Inflammatory macrophage (primary cell): ENCODE results near the gene TUBA4B.
A peak's percentile ranks its signal among the peaks of the same experiment; 100 is the strongest.
"Not testable (repeated sequence)": the region's sequence is repeated elsewhere in the genome, so short reads cannot be mapped to it uniquely, and the experiment has no call there.

ENCODE experiments used
- DNase-seq, 2 donors: peaks; one replicate each; pipeline ENCODE4 v3.0.0-alpha.2; 2020 to 2022

Gene TUBA4B

DNA sequence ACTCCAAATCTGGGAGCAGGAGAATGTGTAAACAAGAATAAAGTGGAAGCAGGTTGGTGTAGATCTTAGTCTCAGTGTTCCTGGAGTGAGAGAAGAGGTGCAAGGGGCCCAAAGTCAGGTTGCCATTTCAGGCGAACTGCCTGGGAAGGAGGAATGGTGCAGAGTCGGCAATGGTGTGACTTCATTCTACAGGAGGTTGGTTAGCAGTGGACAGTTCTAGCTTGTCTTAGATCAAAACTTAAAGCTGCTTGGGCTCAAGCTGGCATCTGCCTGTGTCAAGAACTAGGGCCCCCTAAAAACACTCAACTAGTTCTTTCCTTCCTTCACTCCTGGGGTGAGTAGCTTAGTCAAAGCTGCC is 4.2 kb upstream of the TUBA4B start:
- no peak for DNase-seq

DNA sequence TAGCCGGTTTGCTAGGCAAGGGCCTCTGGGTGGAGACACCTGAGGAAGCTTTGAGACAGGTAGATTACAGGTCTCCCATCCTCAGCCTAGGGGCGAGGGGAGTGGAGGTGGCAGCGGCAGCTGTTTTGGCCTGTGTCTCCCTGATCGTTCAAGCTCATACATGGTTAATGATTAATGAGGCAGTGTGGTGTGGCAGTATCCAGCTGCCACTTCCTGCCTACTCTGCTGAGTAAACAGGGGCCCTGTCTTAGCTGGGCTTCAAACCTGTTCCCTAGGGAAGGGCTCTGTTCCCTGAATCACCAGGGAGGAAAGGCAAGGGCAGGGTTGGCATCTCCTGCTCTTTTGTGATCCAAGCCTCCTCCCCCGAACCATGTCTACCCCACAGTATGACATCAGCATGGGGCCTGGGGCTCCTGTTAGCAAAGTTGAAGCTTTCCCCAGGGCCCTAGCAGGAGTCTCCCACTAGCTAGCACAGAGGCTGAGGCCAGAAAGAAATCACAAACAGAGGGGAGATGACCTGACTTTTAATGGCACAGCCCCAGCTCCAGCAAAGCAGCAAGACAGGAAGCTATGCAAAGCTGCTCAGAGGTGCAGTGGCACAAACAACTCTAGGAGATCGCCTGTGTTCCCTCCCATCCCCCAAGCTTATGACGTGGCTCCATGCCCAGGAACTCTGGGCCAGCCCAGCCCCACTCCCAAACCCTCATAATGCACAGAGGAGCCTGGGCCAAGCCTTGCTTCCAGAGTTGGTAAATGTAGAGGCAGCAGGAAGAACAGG is 3.7 kb upstream of the TUBA4B start:
- no peak for DNase-seq

DNA sequence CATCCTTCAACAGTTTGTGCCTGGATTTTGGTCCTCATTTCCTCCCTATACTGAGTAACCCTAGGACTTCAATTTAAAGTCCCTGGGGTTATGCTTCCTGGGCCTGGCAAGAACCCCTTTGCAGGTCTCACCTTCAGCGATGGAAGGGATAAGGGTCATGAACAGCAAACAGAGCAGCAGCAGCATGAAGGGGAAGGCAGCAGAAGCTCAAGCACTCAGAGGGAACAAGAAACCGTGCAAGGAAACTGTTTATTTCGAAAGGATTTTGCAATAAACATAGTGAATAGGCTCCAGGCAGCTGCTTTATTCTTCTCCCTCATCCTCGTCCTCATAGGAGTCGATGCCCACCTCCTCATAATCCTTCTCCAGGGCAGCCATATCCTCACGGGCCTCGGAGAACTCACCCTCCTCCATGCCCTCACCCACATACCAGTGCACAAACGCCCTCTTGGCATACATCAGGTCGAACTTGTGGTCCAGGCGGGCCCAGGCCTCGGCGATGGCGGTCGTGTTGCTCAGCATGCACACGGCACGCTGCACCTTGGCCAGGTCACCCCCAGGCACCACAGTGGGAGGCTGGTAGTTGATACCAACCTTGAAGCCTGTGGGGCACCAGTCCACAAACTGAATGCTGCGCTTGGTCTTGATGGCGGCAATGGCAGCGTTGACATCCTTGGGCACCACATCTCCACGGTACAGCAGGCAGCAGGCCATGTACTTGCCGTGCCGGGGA is 2.8 kb upstream of the TUBA4B start:
- DNase-seq, result peak; percentile 39 to 43

DNA sequence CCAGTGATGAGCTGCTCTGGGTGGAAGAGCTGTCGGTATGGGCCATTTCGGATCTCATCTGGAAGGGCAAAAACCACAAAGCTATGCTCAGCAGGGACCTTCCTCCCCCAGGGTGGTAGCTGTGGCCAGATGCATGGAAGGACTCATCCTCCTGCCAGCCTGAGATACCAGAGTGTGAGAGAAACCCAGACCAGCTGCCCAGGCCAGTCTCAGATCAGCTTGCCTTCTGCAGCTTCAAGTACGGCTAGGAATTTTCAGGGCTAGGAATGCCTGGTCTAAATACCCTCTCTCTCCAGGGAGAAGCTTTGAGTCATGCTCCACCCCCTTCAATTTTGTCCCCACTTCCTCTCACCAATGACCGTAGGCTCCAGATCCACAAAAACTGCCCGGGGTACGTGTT is 1.4 kb upstream of the TUBA4B start:
- no peak for DNase-seq

DNA sequence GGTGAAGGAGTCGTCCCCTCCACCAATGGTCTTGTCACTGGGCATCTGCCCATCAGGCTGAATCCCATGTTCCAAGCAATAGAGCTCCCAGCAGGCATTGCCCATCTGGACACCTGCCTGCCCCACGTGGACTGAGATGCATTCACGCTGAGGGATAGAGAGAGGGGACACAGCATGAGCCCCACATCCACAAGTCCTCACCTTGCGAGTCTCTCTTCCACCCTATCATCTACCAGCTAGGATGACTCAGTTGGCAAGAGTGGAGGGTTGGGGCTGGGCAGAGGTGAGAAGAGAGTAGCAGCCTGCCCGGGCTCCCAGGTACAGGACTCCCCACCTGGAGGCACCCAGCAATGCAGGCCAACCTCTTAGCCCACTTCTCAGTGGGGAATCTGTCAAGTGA is 959 bp upstream of the TUBA4B start:
- DNase-seq, result no peak

DNA sequence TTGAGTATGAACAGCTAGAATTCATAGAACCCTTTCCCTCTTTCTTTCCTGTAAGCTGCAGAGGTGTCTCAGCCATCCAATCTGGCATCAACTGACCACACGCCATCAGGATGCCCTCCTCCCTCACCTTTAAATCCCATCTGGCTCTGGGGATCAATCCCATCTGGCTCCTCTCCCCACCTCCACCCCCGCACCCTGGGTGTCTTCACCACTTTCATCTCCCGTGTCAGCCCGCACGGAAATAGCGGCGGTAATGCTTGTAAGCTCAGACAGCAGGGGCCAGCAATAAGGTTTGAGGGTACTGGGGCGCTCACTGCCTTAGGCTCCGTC is 508 bp upstream of the TUBA4B start:
- DNase-seq, result no peak

DNA sequence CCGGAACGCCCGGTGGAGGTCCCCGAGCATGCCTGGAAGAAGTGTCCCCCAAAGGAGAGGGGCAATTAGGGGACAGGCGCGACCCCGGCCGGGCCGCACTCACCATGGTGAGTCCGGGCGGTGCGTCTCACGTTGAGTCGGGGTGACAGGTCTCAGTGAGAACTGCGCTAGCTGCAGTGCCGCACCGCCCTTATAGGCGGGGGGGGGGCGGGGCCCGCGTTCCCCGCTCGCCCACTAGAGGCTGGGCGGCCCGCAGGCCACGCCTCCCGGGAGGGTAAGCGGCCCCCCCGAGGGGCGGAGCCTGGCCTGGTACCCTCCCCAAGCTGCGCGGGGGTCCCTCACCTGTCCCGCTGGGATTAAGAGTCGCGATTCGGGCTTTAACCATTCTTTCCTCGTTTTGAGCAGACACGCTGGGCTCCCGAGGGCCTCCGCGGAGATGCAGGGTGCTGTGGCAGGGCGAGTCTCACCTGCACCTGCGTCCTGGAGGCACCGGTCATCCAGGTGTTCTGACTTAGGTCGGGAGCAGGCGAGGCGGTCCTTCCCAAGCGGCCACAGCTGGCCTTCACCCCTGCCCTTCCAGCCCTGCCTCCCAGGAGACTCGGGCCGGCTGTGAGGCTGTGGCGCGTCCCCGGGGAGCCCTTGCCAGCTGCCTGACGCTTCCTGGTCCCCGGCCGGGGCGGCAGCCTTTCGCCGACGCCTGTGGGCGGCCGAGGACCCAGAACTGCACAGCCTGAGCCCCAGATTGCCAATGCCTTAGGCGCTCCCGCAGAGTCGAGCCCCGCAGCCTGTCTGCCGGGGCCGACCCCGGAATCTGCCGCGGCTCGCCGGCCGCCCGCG is 928 bp downstream of the TUBA4B start, which contains the start of gene TUBA4A:
TUBA4A (minus strand) TSS at position 166 of the 837 bp plus-strand sequence; CDS start at position 106, 60 bp downstream.
- peak; percentile 81 to 90 for DNase-seq

DNA sequence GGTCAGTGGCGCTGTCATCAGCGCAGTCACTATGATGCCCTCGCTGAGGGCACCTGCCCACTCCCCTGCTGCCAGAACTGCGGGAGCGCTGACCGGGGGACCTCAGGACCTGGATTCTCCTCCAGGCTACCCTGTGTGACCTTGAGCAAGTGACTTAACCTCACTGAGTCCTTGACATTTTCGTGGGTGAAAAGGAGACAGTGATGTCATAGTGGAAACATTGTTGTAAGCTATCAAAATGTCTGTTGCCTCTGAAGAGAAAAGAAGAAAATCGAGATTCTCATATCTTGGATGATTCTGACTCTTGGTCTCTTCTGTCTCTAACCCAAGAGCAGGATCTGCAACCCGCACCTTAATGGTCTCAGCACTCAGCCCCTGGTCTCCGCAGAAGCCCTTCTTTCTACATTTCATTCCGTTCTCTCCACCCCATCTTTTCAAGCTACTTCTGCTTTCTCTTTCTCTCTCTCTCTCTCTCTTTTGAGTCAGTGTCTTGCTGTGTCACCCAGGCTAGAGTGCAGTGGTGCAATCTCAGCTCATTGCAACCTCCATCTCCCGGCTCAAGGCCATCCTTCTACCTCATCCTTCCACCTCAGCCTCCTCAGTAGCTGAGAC is 1.7 kb downstream of the TUBA4B start:
- peak; percentile 49 to 72 for DNase-seq

DNA sequence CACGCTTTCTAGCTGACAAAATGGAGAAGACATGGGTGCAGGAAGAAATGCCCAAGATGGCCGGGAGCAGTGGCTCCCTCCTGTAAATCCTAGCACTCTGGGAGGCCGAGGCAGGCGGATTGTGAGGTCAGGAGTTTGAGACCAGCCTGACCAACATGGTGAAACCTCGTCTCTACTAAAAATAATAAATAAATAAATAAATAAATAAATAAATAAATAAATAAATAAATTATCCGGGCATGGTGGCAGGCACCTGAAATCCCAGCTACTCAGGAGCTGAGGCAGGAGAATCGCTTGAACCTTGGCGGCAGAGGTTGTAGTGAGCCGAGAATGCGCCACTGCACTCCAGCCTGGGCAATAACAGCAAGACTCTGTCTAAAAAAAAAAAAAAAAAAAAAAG is 5.9 kb downstream of the TUBA4B start:
- not testable (repeated sequence) for DNase-seq

DNA sequence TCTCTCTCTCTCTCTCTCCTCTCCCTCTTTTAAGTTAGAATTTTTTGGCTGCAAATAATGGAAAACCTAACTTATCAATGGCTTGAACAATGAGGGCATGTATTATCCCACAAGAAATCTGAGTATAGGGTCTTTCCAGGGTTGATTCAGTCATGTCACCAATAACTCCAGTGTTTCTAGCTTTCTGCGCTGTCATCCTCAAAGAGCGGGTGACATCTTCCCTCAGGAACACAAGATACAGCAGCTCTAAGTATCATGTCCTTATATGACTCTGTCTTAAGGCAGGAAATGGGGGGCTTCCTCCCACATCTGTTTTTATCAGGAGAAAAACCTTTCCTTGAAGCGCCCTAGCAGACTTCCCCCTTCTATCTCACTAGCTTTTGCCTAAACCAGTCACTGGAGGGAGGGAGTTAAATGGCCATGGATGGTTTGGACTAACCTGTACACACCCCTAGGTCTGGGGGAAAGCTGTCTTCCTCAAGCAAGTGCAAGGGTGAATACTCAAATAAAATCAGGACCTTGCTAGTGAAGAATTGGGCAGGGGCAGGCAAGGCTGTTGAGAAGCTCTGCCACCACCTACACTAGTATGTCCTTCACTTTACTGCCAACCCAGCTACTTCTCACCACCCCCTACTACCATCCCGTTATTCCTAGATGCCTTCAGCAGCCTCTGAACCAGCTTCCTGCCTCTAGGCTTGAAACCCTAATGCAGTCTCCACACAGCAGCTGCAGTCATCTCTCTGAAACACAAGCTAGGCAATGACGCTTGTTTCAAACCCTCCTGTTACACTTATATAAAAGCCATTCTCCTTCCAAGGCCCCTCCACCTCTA is 8.2 kb downstream of the TUBA4B start:
- no peak for DNase-seq

DNA sequence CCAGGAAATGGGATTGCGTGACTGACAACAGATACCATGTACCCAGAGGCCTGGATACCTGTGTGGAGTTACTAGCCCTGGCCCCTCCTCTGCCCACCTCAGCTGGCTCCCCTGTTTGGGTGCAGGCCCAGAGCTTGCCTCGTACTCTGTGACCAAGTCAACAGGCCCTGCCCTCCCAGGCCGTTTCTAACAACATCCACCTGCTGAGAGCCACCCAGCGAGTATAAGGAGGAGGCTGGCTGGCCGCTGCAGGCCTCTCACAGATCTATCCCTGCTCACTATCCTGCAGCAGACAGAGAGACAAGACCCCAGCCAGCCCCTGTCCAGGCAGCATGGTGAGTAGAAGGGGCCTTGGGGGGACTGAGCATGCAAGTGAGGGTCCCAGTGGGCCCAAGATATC is 13.2 kb downstream of the TUBA4B start:
- no peak for DNase-seq

DNA sequence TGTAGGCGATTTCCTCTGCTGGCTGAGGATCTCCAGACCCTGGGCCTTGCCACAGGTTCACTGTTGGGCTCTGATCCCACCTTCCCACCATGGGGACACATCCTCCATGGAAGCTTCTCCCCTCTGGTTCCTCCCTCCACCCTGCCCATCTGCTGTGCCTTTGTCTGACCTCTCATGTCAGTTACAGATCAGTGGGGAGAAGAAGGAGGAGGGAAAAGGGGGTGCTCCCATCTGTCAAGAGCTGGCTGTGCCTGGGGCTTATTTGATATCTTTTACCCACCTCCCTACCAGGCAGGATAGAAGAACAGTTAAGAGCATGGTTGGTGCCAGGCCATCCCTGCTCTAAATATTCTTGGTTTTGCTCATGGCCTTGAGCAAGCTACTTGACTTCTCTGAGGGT is 13.8 kb downstream of the TUBA4B start:
- no peak for DNase-seq

DNA sequence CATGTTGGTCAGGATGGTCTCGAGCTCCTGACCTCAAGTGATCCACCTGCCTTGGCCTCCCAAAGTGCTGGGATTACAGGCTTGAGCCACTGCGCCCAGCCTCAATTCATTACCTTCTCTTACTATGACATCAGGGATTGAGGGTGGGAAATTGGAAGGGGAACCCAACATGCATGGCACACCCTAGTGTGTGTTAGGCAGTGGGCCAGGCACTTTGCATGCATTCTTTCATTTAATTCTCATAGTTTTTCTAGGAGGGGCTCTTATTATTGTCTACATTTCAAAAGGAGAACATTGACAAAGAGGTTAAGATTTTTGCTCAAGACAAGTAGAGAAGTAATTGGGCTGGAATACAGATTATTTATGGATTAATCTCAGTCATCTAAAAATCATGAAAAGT is 15.3 kb downstream of the TUBA4B start:
- no peak for DNase-seq

DNA sequence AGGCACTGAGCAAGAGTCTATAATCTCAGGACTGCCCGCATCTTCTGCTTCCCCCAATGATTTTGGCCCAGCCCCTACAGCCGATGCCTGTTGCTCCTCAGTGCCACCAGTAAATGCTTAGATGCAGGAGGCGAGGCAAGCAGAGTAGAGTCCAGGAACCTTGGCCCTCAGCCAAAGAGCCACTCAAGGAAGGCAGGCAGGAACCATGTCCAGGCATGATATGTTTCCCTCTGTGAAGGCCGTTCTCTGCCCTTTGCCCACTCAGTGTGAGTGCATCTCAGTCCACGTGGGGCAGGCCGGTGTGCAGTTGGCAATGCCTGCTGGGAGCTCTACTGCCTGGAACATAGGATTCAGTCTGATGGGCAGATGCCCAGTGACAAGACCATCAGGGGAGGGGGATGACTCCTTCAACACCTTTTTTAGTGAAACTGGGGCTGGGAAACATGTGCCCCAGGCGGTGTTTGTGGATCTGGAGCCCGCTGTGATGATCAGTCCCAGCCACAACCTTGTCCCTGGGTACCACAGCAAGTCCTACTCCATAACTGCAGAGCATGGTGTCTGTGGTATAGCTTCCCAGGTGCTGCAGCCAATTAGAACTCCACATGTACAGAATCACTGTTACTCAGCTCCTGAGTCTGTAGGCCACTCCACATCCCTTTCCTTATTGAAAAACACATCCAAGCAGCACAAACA is 16.5 kb downstream of the TUBA4B start:
- no peak for DNase-seq

DNA sequence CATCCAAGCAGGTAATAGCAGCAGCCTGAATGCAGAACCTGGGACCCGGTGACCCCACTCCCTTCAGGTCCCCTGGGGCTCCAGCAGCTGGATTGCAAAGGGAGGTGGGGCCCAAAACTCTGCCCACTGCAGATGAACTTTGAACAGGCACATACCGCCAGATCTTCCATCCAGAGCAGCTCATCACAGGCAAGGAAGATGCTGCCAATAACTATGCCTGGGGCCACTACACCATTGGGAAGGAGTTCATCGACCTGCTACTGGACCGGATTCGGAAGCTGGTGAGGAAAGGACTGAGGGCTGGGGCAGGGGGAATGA is 17.0 kb downstream of the TUBA4B start:
- DNase-seq, result no peak

DNA sequence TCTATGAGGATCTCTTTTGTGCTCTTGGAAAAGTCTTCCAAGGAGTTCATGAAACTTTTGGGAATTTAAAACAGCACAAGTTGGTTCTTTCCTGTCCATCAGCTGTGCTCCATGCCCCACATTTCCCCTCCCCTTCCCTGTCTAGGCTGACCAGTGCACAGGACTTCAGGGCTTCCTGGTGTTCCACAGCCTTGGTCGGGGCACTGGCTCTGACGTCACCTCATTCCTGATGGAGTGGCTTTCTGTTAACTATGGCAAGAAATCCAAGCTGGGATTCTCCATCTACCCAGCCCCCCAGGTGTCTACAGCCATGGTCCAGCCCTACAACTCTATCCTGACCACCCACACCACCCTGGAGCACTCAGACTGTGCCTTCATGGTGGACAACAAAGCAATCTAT is 18.0 kb downstream of the TUBA4B start:
- no peak for DNase-seq

DNA sequence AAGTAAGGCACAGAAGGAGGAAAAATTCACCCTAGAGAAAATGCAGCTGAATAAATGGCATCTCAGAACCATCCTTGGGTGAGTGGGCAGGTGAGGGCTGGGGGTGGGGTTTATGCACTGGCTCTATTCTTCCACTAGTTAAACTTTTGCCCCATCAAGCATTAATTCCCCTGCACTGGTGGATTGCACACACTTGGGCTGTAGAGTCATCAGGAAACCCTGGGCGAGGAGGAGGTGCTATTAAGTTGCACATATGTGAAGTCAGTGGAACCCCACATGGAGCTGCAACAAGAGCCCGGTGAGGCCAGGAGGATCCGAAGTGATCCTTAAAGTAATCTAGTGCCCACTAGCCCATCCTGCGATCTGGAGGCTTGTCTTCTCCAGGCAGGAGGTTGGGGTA is 19.3 kb downstream of the TUBA4B start:
- DNase-seq, result no peak

DNA sequence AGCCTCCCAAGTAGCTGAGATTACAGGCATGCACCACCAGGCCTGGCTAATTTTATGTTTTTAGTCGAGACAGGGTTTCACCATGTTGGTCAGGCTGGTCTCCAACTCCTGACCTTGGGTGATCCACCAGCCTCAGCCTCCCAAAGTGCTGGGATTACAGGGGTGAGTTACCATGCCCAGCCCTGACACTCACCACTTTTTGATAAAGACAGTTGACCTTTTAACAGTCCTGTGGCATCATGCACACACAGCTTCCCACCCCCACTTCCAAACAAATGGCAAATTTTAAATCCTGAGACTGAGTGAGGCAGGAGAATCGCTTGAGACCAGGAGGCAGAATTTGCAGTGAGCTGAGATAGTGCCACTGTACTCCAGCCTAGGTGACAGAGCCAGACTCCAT is 20.0 kb downstream of the TUBA4B start:
- DNase-seq, result peak in 1 of 2 donors; percentile 17

DNA sequence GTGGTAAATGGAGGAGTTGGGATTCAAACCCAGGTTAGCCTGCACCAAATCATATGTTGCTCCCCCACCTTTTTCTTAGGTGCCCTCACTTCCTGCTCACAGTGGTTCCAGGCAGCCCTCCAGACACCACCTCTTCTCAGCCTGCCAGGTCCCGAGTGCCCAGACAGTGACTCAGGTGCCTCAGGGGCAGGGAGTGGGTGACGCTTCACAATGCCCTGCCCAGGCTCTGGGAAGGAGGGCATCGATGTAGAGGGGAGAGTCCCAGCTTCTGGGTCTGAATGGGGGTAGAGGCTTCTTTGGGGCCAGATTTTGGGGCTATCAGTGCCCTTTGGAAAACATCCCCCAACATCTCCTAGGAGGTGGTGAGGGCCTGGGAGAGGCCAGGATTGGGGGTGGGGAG is 20.9 kb downstream of the TUBA4B start:
- DNase-seq, result no peak

DNA sequence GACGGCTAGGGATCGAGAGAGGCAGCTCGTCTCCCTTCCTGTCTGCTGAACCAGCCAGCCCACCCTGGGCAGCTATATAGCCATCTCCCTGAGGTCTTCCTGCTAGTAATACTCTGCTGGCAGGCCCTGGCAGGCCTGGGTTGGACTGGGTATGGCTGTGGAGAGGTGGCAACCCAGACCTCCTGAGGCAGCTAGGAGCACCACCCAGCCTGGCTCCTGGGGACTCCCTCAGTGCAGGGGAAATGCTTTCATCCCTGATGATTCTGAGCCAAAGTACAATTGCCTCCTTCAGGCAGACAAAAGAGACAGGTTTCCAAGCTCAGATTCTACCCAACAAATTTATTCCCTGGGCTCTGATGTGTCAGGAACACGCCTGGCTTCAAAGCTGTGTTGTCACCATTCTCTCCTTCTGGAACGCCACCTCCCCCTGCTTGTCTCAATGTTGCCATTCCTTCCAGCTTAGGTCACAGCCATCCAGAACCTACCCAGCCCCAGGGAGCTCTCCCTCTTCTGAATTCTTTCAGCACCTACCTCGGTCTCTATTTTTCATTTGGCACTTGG is 21.4 kb downstream of the TUBA4B start:
- no peak for DNase-seq
